ENCODE data around the gene FBH1.
"Not testable (repeated sequence)": the region's sequence is repeated elsewhere in the genome, so short reads cannot be mapped to it uniquely, and the experiment has no call there.

The FBH1 gene

DNA sequence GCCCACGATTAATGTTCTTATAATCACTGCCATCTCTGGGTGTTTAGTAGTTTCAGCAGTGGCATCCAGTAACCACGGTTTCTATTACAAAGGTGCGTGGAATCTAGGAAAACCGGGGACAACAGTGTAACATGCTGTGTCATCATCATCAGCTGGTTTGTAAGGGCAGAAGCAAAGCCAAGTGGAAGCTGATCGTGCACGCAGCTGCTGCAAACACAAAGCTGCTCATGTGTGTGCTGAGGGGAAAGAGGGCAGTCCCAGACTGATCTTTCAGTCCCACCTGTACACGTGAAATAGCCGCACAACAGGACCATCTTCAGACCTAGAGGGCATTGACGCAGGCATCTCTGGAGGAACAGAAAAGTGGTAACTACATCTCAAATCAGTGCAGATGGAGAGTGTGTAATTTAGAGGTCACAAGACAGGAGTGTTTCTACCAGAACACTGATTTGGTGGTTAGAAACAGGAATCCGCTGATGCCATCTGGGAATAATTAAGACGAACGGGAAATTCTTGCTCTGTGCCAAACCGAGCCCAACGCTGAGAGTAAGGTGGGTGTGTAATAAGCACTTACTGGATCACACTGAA is 13.8 kb upstream of the FBH1 start:
- peak; percentile 69 for DNase-seq (ENCODE audit: low read depth)

DNA sequence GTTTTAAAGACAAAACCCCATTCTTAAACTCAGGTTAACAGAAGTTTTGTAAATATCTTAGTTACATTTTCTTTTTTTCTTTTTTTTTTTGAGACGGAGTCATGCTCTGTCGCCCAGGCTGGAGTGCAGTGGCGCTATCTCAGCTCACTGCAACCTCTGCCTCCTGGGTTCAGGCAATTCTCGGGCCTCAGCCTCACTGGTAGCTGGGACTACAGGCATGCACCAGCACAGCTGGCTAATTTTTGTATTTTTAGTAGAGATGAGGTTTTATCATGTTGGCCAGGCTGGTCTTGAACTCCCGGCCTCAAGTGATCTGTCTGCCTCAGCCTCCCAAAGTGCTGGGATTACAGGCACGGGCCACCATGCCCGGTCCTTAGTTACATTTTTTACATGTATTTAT is 13.0 kb upstream of the FBH1 start:
- DNase-seq (ENCODE audit: low read depth), result not testable (repeated sequence)

DNA sequence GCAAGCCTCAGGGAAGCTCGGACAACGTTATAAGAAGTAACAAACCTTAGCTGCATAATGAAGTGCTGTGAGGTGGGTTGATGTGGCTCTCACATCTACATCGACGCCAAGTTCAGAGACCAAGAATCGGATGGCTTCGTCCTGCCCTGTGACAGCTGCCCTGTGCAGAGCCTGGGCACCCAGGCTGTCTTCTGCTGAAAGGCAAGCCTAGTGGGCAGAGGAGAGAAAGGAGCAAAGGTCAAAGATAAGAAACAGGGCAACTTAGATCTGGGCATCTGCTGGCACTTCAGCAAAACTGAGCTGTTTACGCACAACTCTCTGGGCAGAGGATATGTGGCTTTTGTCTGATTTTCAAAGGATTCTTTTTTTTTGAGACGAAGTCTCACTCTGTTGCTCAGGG is 7.1 kb upstream of the FBH1 start:
- no peak for DNase-seq (ENCODE audit: low read depth)

DNA sequence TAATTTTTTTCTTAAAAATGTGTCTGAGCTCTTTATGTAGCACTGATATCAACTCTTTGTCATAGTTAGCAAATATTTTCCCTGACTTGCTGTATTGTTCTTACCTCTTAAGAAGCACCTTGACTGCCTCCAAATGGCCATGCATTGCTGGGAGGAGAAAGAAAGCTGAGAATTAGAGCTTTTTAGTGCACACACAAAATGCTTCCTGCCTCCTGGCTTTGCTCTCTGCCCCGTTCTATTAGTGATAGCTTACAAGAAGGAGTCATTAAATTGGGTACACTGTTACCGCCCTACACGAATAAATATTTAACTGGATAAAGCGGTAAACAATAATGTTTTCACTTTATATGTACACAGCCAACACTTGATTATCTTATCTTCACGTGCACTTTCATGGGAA is 4.4 kb upstream of the FBH1 start:
- DNase-seq (ENCODE audit: low read depth), result no peak

DNA sequence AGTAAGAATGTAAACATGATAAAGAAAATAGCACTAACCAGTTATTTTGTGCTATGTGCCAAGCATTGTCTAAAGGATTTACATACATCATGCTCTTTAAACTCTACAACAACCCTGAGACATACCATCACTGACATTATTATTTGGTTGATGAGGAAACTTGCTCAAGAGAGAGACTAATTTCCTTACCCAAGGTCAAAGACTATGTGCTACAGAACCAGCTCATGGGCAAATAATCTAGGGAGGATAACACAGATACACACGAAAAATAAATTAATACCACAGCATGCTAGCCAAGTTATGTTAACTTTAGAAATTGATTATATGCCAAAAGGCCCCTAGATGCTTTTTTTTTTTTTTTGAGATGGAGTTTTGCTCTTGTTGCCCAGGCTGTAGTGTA is 3.0 kb upstream of the FBH1 start:
- peak; percentile 63 for DNase-seq (ENCODE audit: low read depth)

DNA sequence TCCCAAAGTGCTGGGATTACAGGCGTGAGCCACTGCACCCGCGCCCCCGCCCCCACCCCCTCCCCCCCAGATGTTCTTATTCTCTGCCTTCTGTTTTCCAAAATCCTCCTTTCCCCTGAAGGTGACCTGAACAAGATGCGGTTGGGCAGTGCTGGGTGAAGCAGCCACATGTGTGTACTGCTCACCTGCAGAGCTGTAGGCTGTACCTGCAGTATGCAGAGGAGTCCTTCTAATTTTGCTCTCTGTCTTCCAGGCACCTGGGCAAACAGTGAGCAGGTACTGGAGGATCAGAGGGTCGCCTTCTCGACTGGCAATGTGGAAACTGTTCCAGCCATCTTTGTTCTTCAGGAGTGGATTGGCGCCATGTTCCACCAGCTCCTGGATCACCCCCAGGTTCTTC is 2.4 kb upstream of the FBH1 start:
- no peak for DNase-seq (ENCODE audit: low read depth)

DNA sequence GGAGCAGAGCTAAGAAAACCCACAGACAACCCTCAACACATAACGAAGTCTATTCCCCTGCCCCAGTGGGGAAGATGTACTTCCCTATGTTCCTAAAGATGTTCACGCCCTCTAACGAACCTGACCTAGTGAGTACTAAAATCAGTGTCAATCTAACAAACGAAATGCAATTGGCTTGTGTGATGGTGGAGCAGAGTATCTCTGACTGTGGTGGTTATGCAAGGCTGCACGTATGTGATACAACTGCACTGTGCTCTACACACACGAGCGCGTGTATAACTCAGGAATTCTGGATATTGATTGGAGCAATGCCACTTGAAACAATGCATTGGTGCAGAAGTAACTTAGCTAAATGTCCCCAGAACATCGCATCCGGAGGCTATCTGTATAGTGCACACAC is 1.7 kb upstream of the FBH1 start:
- DNase-seq (ENCODE audit: low read depth), result peak; percentile 60

DNA sequence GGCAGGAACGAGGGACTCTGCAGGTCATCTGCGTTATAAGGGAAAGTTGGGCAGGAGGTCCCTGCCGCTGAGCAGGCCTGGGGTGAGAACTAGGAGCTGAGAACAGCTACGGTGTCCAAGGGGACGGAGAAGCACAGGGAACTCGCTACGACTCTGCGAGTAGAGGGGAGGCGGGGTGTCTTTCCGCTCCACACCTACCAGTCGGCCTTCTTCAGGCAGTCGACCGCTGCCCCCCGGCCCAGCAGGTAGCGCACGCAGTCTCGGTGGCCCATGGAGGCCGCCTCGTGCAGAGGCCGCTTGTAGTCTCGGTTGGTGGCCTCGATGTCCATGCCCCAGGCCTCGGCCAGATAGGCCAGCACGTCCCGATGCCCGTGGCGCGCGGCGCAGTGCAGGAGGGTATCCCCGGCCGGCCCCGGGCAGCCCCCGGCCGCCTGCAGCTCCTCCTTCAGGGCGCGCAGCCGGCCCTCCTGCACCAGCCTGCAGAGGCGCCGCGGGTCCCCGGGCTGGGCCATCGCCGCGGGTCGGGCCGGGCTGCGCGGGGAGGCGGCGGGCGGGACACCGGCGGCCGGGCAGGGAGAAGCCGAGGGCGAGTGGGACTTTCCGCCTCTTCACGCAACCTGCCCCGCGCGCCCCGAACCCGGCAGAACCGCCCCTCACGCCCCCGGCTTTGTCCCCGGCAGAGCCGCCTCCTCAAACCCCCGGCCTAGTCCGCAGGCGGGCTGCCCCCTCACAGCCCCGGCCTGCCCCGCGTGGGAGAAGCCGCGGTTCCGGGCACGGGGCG is 1.0 kb upstream of the FBH1 start:
- peak; percentile 27 for DNase-seq (ENCODE audit: low read depth)

DNA sequence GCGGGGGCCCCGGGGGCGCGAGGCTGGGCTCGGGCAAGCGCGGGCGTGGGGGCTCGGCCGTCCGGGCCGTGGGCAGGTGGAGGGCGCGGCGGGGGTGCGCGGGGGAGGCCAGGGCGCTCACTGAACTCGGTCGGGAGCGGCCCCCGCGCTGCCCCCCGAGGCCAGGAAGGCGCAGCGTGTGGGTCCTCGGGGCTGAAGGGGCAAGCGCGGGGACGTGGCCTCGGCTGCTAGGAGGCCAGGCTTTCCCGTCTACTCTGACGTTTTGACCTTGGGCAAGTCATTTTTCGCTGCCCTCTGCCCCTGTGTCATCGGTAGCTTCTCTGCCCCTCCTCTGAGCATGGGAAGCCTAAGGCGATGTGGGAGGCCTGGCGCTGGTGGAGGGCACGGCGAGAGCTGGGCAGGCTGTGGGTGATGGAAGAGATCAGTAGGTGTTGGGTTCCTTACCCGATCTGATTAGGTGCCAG is 441 bp downstream of the FBH1 start:
- DNase-seq (ENCODE audit: low read depth), result no peak

DNA sequence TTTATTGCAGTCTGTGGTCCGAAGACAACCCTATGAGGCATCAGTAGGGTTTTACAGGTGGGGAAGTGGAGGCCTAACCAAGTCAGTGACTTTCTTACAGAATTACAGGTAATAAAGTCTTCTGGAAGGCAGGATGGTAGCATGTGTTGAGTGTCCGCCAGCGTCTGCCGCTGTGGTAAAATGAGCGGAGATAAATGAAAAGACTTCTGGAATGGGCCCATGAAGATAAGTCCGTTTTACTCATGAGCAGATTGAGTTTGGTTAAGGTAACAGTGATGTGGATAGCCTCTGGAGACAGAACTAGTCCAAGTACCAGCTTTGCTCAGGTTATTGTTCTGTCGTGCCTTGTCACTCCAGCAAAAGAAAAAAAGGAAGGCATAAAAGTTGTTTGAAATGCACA is 966 bp downstream of the FBH1 start:
- DNase-seq (ENCODE audit: low read depth), result no peak

DNA sequence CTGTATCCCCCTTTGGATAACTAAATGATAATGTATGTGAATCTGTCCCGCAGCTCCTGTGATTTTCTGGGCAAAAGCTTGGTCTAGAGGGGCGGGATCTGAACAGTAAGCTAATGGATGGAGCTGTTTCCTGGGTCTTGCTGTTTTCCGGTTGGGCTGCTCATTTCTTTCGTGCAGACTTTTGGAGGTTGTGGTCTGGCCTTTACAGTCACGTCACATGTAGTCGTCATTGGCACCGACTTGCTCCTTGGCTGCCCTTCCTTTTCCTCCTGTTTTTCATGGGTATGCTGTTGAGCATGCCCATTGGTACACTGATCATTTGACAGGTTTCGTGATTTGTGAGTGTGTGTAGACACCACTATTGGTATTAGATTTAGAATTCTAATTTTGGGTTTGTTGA is 2.0 kb downstream of the FBH1 start:
- DNase-seq (ENCODE audit: low read depth), result no peak

DNA sequence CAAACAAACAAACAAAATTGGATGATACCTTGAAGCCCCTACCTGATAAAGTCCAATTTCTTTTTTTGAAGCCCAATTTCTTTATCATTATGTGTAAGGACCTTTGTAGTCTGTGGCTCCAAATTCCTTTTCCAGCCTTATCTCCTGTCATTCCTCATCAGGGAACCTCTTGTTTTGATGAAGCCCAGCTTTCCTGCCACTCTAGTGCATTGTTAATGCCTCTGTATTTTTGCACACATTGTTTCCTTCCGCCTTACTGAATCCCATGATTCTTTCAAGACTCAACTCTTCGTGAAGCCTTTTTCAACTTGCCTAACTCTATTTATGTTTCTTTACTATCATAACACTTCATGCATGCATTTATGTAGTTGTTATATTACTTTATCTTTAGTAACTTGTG is 3.3 kb downstream of the FBH1 start:
- no peak for DNase-seq (ENCODE audit: low read depth)

DNA sequence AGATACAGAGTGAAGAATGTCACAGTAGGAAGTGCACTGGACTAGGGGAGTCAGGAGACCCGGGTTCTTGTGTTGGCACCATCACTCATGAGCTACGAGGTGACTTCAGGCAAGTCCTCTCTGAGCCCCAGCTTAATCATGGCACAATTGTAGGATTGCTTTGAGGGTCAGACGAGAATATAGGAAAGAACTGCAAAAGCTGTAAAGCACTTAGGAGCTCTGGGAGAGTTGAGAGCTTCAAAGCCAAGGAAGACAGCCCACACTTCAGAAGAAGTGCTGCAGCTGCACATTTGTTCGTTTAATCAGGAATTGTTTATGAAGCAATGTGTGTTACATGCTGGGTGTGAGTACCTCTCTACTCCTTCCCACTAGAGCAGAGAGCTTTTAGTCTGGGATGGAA is 4.4 kb downstream of the FBH1 start:
- no peak for DNase-seq (ENCODE audit: low read depth)

DNA sequence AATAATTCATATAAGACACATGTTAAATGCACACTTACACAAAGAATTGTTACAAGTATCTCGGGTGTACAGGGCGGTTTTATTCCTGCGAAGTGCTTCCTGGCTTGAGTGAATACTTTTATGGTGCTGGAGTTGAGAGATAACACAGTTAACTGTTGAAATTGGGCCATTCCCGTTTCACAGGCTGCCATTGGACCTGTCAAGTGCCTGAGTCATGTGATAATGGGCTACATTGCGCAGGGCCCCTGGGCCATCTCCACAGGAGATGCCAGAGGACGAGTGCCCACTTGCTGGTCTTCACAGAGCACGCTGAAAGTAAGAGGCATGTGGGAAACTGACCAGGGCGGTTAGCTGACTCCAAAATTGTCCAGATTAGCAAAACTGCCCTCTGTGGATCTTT is 4.8 kb downstream of the FBH1 start:
- no peak for DNase-seq (ENCODE audit: low read depth)

DNA sequence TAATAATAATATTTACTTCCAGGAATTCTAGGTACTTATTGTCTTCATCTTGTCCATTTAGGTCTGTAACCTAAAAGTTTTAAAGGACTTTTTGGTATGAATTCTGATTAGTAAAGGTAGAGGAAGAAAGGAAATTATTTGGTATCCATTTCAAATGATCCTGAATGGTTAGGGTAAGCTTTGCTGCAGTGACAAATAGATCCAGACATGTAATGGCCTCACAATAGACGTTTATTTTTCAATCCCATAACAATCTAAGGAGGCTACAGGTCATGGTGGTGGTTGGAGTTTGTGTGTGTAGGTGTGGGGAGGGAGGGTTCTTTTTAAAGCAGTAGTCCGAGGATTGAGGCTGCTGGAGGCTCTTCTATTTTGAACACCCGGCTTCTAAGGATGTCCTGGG is 5.3 kb downstream of the FBH1 start:
- DNase-seq (ENCODE audit: low read depth), result no peak

DNA sequence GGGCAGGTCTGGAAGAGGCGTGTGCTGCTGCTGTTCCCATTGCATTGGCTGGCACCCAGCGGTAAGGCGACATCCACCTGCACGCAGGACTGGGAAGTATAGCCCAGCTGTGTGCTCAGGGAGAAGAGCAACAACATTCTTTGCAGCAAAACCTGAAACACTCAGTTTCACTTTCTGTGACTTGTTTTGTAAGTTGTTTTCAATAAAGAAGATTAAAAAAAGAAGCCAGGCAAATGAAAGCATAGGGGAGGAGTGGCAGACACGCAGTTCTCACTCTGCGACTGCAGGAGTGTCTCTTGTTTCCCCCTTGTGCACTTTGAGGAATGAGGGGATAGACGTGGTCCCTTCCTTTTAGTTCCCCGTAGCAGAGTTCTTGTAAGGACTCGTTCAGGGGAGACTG is 5.8 kb downstream of the FBH1 start:
- no peak for DNase-seq (ENCODE audit: low read depth)

DNA sequence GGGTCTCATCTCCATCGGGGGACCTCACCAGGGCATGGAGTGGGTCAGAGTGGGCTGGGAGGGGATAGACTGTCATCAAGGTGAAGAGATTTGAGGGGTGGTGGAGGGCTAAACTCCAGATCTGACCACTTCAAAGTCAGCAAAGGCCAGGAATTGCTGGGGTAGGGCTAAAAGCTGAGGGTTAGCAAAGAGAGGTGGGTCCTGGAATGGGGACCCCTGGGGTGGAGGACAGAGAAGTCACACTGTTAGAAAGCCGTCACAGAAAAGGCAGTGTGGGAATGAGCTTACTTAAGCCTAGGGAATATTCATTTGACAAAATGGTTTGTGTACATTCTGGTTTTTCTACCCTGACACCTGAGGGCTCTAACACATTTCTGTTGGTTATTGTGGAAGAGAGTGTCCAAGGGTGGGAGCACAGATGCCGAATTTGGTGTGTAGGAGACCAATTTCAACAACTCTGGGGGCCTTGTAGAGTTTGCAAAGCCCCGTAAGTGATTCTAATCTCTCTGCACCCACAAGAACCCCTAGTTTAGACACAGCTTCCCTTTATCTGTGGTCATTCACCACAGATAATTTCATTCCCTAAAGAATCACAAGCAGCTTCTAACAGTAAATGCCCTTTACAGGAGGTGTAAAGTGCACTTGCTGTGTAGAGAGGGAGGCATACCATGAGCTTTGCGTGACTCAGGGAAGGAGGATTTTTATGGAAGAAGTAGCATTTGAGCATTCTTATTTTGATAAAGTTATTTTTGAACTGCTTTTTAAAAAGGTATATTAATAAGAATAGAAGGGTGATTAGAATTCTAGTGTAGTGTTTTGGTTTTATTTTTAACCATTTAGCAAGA is 6.4 kb downstream of the FBH1 start:
- DNase-seq (ENCODE audit: low read depth), result no peak

DNA sequence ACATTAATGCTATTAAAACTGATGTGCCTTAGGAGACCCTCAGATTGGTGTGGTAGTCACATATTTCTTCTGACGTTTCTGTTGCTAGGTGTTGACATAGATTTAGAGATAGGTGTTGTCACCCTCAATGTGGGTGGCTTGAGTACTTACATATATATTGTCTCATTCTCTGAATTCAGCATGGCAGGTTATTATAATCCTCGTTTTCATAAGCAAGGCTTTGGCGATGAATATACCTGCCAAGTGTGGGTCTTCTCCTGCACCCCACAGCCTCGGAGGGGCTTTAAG is 7.0 kb downstream of the FBH1 start:
- DNase-seq (ENCODE audit: low read depth), result no peak

DNA sequence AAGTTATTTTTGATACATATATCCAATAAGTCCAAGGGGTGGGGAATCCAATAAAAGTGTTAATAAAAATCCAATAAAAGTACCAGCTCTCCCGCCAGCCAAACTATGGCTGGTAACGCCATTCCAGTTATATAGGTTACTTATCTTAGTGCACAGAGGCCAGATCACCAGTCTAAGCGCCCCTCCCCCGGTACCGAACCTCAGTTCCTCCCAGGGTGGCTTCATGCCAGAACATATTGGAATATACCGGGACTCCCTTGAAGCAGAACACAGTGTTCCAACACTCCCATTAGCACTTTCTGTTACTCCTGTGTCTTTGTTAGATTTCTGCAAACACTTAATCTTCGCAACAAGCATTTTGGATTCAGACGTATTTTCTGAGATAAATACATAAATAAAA is 7.5 kb downstream of the FBH1 start:
- DNase-seq (ENCODE audit: low read depth), result no peak

DNA sequence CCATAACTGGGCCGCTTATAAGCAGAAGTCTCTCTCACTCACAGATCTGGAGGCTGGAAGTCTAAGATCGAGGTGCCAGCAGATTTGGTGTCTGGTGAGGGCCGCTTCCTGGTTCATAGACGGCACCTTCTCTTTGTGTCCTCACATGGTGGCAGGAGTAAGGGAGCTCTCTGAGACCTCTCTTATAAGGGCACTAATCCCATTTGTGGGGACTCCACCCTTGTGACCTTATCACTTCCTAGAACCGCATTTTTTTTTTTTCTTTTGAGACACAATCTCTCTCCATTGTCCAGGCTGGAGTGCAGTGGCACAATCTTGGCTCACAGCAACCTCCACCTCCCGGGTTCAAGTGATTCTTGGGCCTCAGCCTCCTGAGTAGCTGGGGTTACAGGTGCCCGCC is 8.1 kb downstream of the FBH1 start:
- no peak for DNase-seq (ENCODE audit: low read depth)

DNA sequence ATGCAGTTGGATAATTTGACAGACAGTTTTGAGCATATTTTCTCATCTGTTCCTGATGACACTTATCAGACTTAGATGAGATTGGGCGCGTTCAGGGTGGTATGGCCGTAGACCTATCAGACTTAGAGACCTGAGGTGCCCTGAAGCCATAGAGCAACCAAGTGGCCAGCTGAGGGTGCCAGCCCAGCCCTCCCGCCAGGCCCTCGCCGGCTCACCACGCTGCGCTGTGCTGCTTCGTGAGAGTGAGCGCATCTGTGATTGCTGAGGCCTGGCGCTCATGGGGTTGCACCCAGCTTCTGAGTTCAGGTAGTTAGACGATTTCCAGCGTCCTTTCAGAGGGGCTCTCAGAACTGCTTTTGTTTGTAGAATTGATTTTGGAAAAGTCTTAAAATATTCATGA is 10.2 kb downstream of the FBH1 start:
- DNase-seq (ENCODE audit: low read depth), result no peak

DNA sequence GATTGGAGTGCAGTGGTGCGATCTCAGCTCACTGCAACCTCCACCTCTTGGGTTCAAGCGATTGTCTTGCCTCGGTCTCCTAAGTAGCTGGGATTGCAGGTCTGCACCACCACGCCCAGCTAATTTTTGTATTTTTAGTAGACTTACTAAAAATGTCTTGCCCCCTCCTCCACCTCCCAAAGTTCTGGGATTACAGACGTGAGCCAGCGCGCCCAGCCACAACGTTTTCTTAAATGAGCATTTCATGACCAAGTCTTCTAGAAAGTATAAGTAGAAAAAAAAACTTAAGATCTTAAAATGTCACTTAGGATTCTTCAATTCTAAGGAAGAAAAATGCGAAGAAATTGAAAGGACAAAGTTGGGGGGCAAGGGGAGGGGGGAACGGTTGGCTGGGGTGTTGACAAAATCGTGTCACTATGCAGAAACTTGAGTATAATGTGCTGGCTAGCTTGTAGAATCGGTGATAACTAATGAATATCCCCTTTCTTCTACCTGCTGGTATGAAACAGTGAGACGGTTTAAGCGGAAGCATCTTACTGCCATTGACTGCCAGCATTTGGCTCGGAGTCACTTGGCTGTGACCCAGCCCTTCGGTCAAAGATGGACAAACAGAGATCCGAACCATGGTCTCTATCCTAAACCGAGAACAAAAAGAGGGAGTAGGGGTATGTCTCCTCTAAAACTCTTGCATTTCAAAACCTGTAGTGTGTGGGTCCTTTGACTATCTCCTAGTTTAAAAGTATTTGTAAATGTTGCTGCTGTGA is 12.7 kb downstream of the FBH1 start:
- no peak for DNase-seq (ENCODE audit: low read depth)

DNA sequence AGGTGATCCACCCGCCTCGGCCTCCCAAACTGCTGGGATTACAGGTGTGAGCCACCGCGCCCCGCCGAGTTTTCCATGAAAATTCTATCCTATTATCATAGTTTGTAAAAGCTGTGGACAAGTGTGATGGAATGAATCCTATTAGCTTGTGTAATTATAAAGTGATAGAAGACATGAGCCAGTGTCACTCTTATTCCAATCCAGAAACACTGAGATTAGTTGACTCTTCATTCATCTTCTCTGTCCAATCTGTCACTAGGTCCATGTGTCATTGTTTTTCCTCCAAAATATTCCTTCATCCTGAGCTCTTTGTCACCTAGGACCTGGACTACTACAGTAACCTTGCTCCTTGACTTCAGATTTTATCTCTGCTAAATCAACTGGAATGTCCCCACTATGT is 13.5 kb downstream of the FBH1 start:
- no peak for DNase-seq (ENCODE audit: low read depth)
